HG03457 (cell line): Measurements from ENCODE around the gene OXT.
"Not testable (repeated sequence)": the region's sequence is repeated elsewhere in the genome, so short reads cannot be mapped to it uniquely, and the experiment has no call there.

ENCODE experiments used
- ATAC-seq: cut with Tn5 transposase; IDR thresholded peaks from one replicate; pipeline ENCODE4 v1.9.1; 2021; ENCODE audit warnings: moderate number of reproducible peaks; ENCODE audit not compliant: unreplicated experiment

Gene OXT

DNA sequence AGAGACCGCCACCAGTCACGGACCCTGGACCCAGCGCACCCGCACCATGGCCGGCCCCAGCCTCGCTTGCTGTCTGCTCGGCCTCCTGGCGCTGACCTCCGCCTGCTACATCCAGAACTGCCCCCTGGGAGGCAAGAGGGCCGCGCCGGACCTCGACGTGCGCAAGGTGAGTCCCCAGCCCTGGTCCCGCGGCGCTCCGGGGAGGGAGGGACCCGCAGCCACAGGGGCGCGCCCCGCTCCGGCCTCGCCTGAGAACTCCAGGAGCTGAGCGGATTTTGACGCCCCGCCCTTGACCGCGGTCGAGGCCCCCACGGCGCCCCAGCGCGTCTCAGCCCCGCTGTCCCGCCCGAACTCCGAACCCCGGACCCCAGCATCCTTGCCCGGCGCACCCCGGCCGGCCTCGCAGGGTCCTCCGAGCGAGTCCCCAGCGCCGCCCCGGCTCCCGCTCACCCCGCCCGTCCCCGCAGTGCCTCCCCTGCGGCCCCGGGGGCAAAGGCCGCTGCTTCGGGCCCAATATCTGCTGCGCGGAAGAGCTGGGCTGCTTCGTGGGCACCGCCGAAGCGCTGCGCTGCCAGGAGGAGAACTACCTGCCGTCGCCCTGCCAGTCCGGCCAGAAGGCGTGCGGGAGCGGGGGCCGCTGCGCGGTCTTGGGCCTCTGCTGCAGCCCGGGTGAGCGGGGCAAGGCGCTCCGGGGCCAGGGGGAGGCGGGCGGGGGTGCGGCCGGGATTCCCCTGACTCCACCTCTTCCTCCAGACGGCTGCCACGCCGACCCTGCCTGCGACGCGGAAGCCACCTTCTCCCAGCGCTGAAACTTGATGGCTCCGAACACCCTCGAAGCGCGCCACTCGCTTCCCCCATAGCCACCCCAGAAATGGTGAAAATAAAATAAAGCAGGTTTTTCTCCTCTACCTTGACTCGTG, at the start of gene OXT:
Gene OXT (plus strand): TSS at position 11 of the 920 bp plus-strand sequence. CDS start 36 bp downstream, at position 47.
- no peak for ATAC-seq

DNA sequence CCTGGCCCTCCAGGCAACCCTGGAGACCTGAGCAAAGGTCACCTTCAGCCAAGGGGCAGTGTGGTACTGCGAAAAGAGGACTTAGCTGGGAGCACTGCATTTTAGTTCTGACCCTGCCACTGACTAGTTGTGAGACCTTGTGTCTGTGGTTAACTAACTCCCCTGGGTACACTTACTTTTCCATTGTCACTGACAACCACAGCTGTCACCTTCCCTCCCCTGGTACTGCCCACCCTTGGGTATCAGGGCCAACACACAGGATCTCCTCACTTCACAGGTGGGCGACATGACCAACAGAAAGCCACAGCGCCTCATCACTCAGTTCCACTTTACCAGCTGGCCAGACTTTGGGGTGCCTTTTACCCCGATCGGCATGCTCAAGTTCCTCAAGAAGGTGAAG, 49.6 kb upstream of the OXT start:
- no peak for ATAC-seq

DNA sequence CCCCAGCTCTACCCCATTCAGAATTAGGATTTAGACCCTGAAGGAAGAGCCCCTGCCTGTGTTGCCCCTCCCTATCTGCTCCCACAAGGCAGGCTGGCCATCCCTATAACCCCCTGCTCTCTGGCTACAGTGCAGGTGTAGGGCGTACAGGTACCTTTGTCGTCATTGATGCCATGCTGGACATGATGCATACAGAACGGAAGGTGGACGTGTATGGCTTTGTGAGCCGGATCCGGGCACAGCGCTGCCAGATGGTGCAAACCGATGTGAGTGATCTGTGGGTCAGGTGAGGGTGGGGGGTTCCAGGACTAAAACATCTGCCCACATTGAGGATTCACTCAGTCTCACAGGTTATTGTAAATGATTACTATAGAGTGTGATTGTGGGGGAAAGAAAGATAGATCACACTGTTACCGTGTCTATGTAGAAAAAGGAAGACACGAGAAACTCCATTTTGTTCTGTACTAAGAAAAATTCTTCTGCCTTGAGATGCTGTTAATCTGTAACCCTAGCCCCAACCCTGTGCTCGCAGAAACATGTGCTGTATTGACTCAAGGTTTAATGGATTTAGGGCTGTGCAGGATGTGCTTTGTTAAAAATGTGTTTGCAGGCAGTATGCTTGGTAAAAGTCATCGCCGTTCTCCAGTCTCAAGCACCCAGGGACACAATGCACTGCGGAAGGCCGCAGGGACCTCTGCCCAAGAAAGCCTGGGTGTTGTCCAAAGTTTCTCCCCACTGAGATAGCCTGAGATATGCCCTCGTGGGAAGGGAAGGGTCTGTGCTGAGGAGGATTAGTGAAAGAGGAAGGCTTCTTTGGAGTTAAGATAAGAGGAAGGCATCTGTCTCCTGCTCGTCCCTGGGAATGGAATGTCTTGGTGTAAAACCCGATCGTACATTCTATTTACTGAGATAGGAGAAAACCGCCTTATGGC, 48.6 kb upstream of the OXT start:
- not testable (repeated sequence) for ATAC-seq

DNA sequence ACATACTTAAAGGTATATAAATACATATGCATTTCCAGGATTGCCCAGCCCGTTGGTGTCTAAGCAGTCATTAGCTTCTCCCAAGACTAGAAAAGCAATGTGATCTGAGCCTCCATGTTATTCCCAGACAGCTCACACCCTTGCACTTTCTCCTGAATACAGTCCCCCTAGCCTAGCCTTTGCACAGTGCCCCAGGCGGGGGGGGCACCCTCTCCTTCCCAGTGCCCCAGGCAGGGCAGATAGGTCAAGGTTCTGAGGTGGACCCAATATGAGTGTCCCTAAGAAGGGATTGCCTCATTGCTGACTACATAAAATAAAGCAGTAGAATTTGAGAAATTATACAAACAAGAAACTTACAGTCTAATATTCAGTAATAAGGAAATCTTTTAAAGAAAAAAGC, 43.4 kb upstream of the OXT start:
- ATAC-seq = no peak

DNA sequence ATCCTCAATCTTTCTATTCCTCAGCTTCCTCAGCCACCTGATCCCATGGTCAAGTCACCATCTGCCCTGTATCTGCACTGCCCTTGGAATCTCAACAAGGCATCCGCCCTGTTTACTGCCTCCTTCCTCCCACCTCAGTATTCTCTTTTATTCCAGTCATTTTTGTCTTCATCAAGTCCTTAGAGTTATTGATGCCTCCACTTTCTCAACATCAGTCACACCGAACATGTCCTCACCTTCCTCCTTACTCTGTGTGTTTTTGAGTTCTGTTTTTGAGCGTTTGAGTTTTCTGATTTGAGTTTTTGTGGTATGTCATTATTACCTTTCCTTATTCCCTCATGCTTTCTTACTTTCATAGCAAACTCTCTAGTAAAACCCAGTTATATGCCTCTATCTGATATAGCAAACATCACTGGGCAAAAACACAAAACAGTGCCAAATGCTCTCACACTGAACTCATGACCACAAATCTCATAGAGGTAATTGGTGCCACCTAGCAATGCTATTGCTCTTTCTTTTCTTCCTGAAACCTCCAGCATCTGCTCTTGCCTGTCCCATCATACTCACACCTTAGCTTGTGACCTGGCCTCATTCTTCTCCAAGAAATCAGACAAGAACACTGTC, 39.8 kb upstream of the OXT start:
- no peak for ATAC-seq

DNA sequence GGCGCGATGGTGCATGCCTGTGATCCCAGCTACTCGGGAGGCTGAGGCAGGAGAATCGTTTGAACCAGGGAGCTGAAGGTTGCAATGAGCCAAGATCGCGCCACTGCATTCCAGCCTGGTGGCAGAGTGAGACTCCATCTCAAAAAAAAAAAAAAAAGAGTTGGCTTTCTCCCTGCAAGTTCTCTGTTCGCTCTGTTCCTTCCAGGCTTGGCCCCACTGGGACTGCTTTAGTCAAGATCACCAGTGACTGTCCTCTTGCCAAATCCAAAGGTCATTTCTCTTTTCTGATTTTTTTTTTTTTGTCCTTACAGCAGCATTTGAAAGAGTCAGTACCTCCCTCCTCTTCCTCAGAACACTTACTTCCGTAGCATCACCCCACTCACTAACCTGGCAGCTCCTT, 38.8 kb upstream of the OXT start:
- no peak for ATAC-seq

DNA sequence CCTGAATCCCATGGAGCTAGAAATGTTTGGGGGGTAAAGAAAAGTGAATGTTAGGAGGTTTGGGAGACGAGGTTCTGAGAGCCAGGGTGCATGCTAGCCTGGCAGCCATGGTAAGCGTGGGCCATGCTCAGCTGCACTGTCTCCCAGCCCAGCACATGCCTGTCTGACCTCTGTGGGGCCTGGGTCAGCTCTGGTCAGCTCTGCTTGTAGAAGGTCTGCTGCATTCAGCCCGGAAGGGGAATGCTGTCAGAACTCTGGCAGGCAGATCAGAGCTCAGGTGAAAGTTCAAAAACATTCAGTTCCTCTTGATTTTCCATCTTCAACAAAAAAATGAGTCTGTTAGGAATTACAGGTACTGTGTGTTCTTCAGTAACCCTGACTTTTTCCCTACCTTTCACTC, 33.8 kb upstream of the OXT start:
- no peak for ATAC-seq

DNA sequence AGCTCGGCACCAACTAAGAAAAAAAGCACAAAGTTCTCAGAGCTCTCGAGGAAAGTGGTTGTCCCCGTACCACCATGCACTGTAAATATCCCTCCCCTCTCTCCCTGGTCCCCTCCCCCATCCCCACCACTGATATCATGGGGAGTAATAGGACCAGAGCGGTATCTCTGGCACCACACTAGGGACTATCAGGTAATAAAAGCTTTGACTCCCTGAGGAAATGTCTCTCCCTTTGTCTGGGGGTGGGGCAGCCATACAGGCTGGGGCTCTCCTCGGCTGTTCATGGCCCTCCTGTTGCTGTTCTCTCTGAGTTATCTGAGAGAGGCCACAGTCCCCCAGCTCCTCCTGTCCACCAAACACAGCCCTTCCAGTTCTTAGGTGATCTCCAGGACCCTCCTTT, 33.0 kb upstream of the OXT start:
- ATAC-seq = no peak

DNA sequence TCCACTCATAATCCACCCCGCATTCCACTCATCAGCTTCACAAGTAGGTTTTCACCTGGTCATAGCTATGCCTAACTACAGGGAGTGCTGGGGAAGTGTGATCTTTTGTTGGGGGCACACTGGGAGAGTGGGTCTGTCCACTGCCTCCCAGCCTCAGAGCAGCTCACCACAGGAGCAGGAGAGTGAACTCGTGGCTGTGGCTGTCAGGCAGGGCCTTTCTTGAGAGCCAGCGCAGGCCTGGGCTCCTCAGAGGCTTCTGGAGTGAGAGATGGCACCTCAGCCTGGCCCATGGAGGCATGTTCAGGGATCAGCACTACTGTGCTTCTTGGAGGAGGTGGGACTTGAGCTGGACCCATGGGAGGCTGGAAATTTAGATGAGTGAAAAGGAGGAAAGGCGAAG, 32.0 kb upstream of the OXT start:
- no peak for ATAC-seq

DNA sequence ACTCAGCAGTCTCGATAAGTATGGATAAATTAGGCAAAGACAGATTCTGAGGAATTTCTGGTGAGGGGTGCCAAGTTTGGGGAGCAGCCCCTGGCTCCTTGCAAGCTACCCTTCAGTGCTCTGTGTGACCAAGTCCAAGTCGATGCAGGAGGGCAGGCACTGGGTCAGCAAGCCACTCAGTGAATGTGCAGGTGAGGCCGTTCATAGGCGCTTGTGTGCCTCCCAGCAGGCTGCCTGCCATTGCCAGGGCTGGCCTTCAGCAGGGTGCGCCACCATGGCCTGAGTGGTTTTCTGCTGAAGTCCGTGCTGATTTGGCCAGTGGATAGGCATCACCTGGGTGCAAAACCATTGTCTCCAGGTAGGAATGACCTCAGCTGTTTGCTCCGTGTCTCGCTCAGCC, 31.3 kb upstream of the OXT start:
- ATAC-seq = no peak

DNA sequence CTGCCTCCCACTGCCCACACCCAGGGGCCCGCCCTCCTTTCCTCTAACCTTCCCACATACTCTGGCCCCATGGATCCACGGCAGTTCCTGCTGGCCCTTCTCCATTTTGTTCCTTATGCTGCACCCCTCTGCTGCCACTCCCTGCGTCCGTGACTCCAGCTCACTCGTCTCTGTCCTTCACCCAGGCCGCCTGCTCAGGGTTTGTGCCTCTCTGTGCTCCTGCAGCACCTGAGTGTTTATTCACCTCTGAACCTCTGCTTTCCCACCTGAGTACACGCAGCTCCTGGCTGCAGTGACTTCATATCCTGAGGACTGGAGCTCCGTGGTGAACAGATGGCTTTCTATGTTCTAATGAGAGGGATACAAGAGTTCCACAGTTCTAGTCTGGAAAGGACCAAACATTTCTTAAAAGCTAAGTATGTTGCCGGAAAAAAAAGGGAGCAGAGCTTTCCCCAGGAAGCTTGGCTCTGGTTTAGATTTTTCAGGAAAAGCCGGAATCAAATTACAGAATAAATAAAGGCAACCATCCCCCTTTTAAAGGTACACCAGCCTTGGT, 29.5 kb upstream of the OXT start:
- ATAC-seq = no peak

DNA sequence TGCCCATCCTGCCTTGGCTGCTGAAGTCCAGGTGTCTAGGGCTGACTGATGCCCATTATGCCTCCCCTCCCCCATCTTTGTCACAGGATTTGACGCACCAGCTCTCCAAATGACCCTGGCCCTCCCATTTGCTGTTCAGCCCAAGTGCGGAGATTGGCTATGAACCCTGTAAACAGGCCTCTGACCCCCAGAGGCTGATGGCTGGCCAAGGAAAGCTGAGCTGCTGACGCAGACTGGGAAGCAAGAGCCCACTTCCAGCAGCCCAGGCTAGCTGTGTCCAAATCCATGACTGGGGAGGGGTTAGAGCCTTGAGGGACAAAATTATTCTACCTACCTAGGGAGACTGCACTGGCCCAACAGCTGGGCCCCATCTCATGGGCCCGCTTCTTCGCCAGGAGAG, 28.8 kb upstream of the OXT start:
- ATAC-seq = no peak

DNA sequence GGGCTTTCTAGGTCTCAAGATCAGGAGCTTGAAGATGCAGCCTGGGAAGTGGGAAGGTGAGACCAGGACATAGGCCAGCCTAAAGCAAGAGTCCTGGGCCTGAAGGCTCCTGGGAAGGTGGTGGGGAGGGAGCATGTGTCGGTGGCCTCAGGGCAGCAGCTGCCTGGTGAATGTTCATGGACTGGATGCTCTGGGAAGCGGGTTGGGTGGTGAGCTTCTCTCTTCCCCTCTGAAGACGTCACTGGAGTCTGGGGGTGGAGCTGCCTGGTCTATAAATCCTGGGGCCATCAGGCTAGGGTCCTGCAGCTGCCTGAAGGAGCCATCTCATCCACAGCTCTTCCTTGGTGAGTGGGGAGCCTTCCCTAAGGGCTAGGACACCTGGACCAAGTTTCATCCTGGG, 28.1 kb upstream of the OXT start, which contains the start of gene GNRH2:
Gene GNRH2 (plus strand): TSS at position 301 of the 400 bp plus-strand sequence. CDS start 793 bp downstream, outside the sequence.
- ATAC-seq = no peak

DNA sequence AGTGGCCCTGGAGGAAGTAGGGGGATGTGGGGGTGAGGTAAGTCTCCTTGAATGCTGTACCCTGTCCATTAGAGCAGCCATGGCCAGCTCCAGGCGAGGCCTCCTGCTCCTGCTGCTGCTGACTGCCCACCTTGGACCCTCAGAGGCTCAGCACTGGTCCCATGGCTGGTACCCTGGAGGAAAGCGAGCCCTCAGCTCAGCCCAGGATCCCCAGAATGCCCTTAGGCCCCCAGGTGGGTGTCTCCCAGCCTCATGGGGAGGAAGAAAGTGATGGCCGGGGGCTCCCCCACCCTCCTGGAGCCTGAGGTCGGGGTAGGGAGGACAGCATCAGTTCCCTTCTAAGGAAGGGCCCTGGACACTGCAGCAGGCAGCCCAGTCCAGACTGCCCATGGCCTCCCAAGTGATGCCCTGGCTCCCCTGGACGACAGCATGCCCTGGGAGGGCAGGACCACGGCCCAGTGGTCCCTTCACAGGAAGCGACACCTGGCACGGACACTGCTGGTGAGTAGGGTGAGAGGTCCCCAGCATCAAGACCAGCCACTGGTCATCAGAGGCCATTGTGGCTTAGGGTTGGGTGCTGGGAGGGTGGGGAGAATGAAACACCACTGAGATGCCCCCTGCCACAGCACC, 27.0 kb upstream of the OXT start:
- no peak for ATAC-seq

DNA sequence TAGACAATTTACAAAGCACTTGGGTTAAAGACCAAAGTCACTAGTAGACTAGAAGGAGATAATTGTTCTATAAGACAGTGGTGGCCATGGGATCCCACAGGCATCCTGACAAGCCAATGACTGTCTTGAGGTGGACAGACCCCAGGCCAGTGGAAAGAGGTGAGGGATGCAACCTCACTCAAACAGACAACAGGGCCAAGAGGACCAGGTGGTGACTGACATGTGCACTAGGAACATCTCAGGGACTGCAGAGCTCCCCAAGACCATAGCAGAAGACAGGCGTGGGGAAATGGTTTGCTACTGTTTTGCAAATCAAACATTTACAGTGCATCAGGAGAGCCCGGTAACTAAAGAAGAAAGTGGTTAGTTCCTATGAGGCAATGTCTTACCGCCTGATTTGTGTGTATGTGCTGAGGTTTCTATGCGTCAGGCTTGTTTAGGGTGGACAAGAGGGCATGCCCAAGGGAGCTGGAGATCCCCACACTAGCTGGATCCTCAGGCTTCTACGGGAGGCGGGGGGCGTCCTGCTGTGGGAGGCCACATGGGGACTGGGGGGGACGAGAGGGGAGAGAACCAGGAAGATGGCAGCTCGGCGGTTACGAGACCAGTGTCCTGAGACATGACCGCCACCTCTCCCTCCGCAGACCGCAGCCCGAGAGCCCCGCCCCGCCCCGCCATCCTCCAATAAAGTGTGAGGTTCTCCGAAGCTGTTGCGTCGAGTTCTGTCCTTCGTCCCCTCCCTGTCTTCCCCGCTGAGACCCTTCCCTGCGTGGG, 26.2 kb upstream of the OXT start:
- ATAC-seq = peak; percentile 26

DNA sequence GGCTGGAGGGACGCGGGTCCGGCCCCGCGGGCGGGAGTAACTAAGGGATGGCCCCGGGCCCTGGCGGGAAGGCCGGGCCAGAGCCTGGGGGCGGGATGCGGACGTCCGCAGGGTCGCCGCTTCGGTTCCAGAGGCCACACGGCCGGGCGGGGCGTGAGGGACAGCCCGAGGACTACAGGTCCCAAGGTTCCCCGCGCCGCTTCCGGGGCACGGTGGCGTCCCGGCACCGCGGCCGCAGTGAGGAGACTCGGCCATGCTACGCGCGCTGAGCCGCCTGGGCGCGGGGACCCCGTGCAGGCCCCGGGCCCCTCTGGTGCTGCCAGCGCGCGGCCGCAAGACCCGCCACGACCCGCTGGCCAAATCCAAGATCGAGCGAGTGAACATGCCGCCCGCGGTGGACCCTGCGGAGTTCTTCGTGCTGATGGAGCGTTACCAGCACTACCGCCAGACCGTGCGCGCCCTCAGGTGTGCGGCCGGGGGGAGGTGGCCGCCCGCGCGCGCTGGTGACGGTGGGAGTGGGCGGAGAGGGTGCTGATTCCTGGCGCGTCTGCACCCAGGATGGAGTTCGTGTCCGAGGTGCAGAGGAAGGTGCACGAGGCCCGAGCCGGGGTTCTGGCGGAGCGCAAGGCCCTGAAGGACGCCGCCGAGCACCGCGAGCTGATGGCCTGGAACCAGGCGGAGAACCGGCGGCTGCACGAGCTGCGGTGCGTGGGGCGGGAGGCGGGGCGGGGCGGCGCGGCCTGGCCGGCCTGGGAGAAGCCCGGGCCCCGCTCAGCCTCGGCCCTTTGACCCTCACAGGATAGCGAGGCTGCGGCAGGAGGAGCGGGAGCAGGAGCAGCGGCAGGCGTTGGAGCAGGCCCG, 25.4 kb upstream of the OXT start, which contains the start of gene MRPS26:
Gene MRPS26 (plus strand): TSS at position 237 of the 861 bp plus-strand sequence. CDS start 17 bp downstream, at position 254.
- peak; percentile 76 for ATAC-seq

DNA sequence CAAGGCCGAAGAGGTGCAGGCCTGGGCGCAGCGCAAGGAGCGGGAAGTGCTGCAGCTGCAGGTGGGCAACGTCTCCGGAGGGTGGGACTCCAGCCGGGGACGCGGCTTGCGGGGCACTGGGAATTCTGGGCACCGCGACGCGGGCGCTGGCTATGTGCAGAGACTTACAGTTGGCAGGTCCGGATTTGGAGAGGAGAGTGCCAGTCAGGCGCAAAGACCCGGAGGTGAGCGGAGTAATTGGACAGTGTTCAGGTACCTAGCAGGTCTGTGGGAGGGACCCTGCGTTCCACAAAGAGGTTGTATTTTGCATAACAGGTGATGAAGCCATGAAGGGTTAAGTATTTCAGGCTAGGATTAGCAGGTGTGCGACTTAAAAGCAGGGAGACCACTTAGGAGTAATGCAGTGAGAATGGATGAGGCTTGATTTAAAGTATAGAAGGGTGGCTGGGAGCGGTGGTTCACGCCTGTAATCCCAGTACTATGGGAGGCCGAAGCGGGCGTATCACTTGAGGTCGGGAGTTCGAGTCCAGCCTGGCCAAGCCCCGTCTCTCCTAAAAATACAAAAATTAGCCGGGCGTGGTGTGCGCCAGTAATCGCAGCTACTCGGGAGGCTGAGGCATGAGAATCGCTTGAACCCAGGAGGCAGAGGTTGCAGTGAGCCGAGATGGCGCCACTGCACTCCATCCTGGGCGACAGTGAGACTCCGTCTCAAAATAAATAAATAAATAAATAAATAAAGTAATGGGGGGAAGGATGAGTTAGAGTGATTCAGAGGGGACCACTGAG, 24.6 kb upstream of the OXT start:
- ATAC-seq = peak; percentile 6
